GM23248 (cell line): ENCODE results near the gene CD109.

Experiments used
- EZH2 ChIP-seq: fragments of 200-600 bp; sonication (generic); IDR thresholded peaks from 2 replicates; pipeline ENCODE4 v1.6.1; 2018; ENCODE audit warnings: antibody characterized with exemption, mild to moderate bottlenecking; ENCODE audit not compliant: insufficient read depth, poor library complexity, severe bottlenecking
- EZH2phosphoT487 ChIP-seq: fragments of 200-600 bp; sonication (generic); IDR thresholded peaks from 2 replicates; pipeline ENCODE4 v1.6.1; 2018; ENCODE audit warnings: antibody characterized with exemption, moderate library complexity, mild to moderate bottlenecking, low read depth; ENCODE audit not compliant: insufficient read depth

DNA sequence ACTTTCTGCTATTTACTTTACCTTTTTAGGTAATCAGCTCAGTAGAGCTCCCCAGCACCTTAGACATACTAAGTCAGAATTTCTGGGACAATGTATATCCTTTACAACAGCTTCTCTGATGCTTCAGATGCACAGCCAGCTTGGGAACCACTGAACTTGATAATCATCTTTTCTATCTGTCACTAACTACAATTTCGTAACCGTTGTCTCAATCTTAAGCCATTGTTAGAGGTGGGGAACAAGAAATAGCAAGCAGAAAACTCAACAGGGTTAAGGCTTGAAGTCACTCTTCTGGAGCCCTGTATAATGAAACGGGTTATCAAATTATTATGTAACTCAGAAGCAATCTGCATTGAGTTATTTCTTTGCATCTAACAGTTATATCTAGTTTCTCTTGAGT is 47.1 kb downstream of the CD109 start:
- TF ChIP-seq EZH2 (no peak), EZH2phosphoT487 (no peak)
